A172 (cell line): ENCODE measurements around the gene IGSF8. TPM values are rescaled to one million over a fixed set of nuclear protein-coding genes. Genes with fewer than 3 reads are reported as not detected.

Source experiments
- total RNA-seq: library from RNA; depleted of rRNA; stranded (reverse); fragments of >200 nt; shearing (Covaris generic); gene quantifications from 2 replicates; pipeline ENCODE4 v1.2.3, GENCODE V29; 2014; rRNA removed

IGSF8 gene
- total RNA-seq, 1 experiment from 2014 or later: 36.6 TPM

Other genes with a start within 250 kb of the IGSF8 start
- gene VSIG8, start 236.0 kb downstream of the IGSF8 start, total RNA-seq: not detected in 2 replicates
- 2.4 and 3.7 TPM in 2 replicates for gene CFAP45, start 198.5 kb downstream of the IGSF8 start, total RNA-seq
- gene TAGLN2, start 173.1 kb downstream of the IGSF8 start, total RNA-seq: 734 and 929 TPM in 2 replicates
- gene IGSF9, start 153.0 kb downstream of the IGSF8 start, total RNA-seq: 0.89 and 1.6 TPM in 2 replicates
- gene SLAMF9, start 144.4 kb downstream of the IGSF8 start, total RNA-seq: not detected in 2 replicates
- 11.4 and 12.8 TPM in 2 replicates for gene PIGM, start 66.6 kb downstream of the IGSF8 start, total RNA-seq
- not detected in 2 replicates for gene KCNJ10, start 28.5 kb downstream of the IGSF8 start, total RNA-seq
- not detected in 2 replicates for gene KCNJ9, start 17.1 kb downstream of the IGSF8 start, total RNA-seq
- 0.22 and 0.84 TPM in 2 replicates for gene ATP1A2, start 17.1 kb upstream of the IGSF8 start, total RNA-seq
- gene ATP1A4, start 53.0 kb upstream of the IGSF8 start, total RNA-seq: not detected in 2 replicates
- gene CASQ1, start 92.0 kb upstream of the IGSF8 start, total RNA-seq: 0.22 and 0.60 TPM in 2 replicates
- gene PEA15, start 106.8 kb upstream of the IGSF8 start, total RNA-seq: 194 and 307 TPM in 2 replicates
- gene DCAF8, start 163.9 kb upstream of the IGSF8 start, total RNA-seq: 86.5 and 90.0 TPM in 2 replicates
- 70.3 and 102 TPM in 2 replicates for gene PEX19, start 186.5 kb upstream of the IGSF8 start, total RNA-seq
- 243 and 261 TPM in 2 replicates for gene COPA, start 244.6 kb upstream of the IGSF8 start, total RNA-seq
- 103 and 111 TPM in 2 replicates for gene NCSTN, start 244.8 kb upstream of the IGSF8 start, total RNA-seq